Lower leg skin (tissue), 4 donors: ENCODE results near the gene SNX19. TPM values are rescaled to one million over a fixed set of nuclear protein-coding genes. Genes with fewer than 3 reads are reported as not detected.

Source experiments
- DNase-seq, 2 donors: peaks; one replicate each; pipeline ENCODE4 v3.0.0-alpha.2; 2019; ENCODE audit warnings: low spot score in 2 of 2
- H3K4me3 ChIP-seq: fragments of 200-600 bp; sonication (generic); 2 replicates; pipeline ENCODE4 v1.5.1; 2017; ENCODE audit warnings: mild to moderate bottlenecking, low read depth; ENCODE audit not compliant: poor library complexity, severe bottlenecking
- CTCF ChIP-seq, 3 donors: fragments of 450-650 bp; IDR thresholded peaks; one replicate each; pipeline ENCODE4 v1.5.1; 2016; ENCODE audit warnings: antibody characterized with exemption in 3 of 3, mild to moderate bottlenecking in 3 of 3, moderate library complexity in 2 of 3
- POLR2A ChIP-seq, 2 donors: fragments of 450-650 bp; IDR thresholded peaks; one replicate each; pipeline ENCODE4 v1.6.1; 2016 to 2017; ENCODE audit warnings: antibody characterized with exemption in 2 of 2, mild to moderate bottlenecking in 1 of 2, moderate library complexity in 1 of 2
- WGBS, 2 donors: methylation state at CpG; one replicate each; pipeline ENCODE4 v1.1.5; 2018; 5-methylcytosine and 5-hydroxymethylcytosine counted together
- intact Hi-C: fragments of 100-400 bp; cut with DNase I; formaldehyde crosslinking; loops from one replicate; pipeline ENCODE4 v1.15.0; 2023; ENCODE audit warnings: low total_unique reads
- total RNA-seq, 4 donors: library from RNA; depleted of rRNA; stranded (reverse); fragments of >200 nt; gene quantifications; one replicate each; pipeline ENCODE4 v1.1.0, GENCODE V29; 2016

Gene SNX19, protein sequence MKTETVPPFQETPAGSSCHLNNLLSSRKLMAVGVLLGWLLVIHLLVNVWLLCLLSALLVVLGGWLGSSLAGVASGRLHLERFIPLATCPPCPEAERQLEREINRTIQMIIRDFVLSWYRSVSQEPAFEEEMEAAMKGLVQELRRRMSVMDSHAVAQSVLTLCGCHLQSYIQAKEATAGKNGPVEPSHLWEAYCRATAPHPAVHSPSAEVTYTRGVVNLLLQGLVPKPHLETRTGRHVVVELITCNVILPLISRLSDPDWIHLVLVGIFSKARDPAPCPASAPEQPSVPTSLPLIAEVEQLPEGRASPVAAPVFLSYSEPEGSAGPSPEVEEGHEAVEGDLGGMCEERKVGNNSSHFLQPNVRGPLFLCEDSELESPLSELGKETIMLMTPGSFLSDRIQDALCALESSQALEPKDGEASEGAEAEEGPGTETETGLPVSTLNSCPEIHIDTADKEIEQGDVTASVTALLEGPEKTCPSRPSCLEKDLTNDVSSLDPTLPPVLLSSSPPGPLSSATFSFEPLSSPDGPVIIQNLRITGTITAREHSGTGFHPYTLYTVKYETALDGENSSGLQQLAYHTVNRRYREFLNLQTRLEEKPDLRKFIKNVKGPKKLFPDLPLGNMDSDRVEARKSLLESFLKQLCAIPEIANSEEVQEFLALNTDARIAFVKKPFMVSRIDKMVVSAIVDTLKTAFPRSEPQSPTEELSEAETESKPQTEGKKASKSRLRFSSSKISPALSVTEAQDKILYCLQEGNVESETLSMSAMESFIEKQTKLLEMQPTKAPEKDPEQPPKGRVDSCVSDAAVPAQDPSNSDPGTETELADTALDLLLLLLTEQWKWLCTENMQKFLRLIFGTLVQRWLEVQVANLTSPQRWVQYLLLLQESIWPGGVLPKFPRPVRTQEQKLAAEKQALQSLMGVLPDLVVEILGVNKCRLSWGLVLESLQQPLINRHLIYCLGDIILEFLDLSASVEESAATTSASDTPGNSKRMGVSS
- 10 to 100 TPM; 50.0 to 77.2 (median 60.5) TPM for total RNA-seq

GRCh38 chr11:130916238-130916855 is at the start of gene SNX19:
Gene SNX19 (minus strand): TSS chr11:130916479. CDS start chr11:130915939, 540 bp downstream.
- 0 to 1% methylated on average over 58 to 66 of the region's 72 CpGs for WGBS, 2 donors
- DNase-seq = peak; percentile 87 to 97
- peak within 1 kb of the TSS; percentile 95 for H3K4me3 ChIP-seq
- TF ChIP-seq CTCF (IDR thresholded peaks at IDR 0.05) (no peak), POLR2A (IDR thresholded peaks at IDR 0.05) (no peak)
- intact Hi-C loops = no loop called here

- no peak for DNase-seq
- WGBS, 2 donors = 77 to 84% methylated on average over 6 of the region's 6 CpGs
- no peak overlapping the region for H3K4me3 ChIP-seq
- intact Hi-C loops = no loop called here
- TF ChIP-seq CTCF (IDR thresholded peaks at IDR 0.05) (no peak), POLR2A (IDR thresholded peaks at IDR 0.05) (no peak)
These were observed 47.9 kb upstream of the SNX19 start for GRCh38 chr11:130964058-130964792.

DNA sequence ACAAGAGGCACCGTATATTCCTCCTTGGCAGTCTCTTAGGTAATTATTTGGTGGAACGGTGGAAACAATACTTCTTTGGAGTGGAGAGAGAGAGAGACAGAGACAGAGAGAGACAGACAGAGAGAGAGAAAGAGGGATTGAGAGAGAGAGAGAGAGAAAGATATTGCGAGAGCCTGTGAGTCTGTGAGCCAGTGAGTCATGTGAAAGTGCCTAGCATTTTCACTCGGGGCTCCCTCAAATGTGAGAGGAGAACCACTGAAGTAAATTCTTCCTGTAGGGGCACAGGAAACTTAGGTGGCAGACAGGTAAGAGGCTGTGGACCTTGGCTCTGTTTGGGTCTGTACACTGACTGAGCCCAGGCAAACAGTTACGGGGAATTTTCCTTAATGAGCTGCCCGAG is 31.6 kb upstream of the SNX19 start:
- DNase-seq = no peak
- TF ChIP-seq CTCF (IDR thresholded peaks at IDR 0.05) = no peak
- no peak for TF ChIP-seq POLR2A (IDR thresholded peaks at IDR 0.05)
- intact Hi-C loops = no loop called here
- H3K4me3 ChIP-seq = no peak overlapping the region
- WGBS, 2 donors = 36 to 41% methylated on average over 6 of the region's 6 CpGs

DNA sequence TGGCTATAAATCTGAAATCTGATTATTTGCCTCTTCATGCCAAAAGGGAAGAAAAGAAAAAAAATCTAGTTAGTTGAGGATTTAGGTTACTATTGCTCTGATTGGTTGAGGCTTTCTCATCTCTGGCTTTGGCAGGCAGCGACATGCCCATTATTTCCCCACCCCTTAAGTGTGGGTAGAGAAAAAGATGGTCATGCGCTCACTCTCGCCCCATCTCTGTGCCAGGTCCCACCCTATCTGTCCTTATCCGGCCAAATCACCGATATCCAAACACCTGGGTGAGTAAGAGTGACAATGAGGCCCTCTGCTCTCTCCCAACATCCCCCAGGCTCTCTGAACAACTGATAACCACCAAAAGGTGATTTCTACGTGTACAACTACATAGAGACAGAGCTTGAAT is 31.2 kb upstream of the SNX19 start:
- TF ChIP-seq CTCF (IDR thresholded peaks at IDR 0.05) = no peak
- no peak for TF ChIP-seq POLR2A (IDR thresholded peaks at IDR 0.05)
- intact Hi-C loops = no loop called here
- DNase-seq = no peak
- H3K4me3 ChIP-seq = no peak overlapping the region
- 58 to 62% methylated on average over 6 of the region's 6 CpGs for WGBS, 2 donors

DNA sequence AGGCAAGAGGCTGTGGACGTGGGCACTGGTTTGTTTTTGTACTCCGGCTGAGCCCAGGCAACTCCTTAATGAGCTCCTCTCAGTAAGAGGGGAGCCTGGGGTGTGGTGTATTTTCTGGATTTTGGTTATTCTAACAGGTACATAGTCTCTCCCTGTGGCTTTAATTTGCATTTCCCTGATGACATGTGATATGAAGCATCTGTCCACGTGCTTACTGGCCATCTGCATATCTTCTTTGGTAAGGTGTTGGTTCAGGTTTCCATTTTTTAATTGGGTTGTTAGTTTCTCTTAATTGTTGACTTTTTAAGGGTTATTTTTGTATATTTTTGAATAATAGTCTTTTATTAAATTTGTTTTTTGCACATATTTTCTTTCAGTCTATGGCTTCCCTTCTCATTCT is 30.8 kb upstream of the SNX19 start:
- DNase-seq = no peak
- intact Hi-C loops = no loop called here
- 58 to 68% methylated on average over 3 of the region's 3 CpGs for WGBS, 2 donors
- TF ChIP-seq CTCF (IDR thresholded peaks at IDR 0.05) (no peak), POLR2A (IDR thresholded peaks at IDR 0.05) (no peak)
- no peak overlapping the region for H3K4me3 ChIP-seq
